H1 (cell line): Measurements from ENCODE around the gene DIABLO. TPM values are rescaled to one million over a fixed set of nuclear protein-coding genes. Genes with fewer than 3 reads are reported as not detected.

Experiments used
- CTCF ChIA-PET: fragments of 300-600 bp; sonication (Branson Sonifier 250); formaldehyde crosslinking; loops from one replicate; lab custom pipeline; 2021; ENCODE audit not compliant: partially characterized antibody; lab: Charles Lee
- POLR2A ChIA-PET: fragments of 300-600 bp; sonication (Branson Sonifier 250); formaldehyde crosslinking; loops from one replicate; lab custom pipeline; 2021; ENCODE audit warnings: inconsistent platforms; ENCODE audit not compliant: partially characterized antibody; lab: Charles Lee
- DNase-seq, 2 experiments: peaks; one replicate each; pipeline versions ENCODE4 v3.0.0 to v3.0.0-alpha.2; 2010 to 2022; ENCODE audit warnings: low spot score in 2 of 2, low read depth in 1 of 2, mixed read lengths in 1 of 2
- FAIRE-seq: peaks from 2 replicates; lab custom pipeline; 2011; peaks lifted over from hg19 to GRCh38; lab: Jason Lieb, UNC
- H2AFZ ChIP-seq: 2 replicates; pipeline ENCODE4 v1.8.1; 2012; ENCODE audit warnings: low read length, inconsistent platforms
- H2AK5ac ChIP-seq: 2 replicates; pipeline ENCODE4 v1.6.1; 2013; ENCODE audit warnings: low read depth, low read length
- H2BK120ac ChIP-seq: replicated peaks from 2 replicates; pipeline ENCODE3; 2013; ENCODE audit warnings: low read depth, low read length, inconsistent platforms
- H2BK12ac ChIP-seq: 2 replicates; pipeline ENCODE4 v1.6.1; 2013; ENCODE audit warnings: low read depth, low read length
- H2BK15ac ChIP-seq: 2 replicates; pipeline ENCODE4 v1.6.1; 2013; ENCODE audit warnings: low read length
- H2BK20ac ChIP-seq: 2 replicates; pipeline ENCODE4 v1.6.1; 2013; ENCODE audit warnings: low read length
- H2BK5ac ChIP-seq: 2 replicates; pipeline ENCODE4 v1.6.1; 2013; ENCODE audit warnings: low read depth, low read length
- H3K14ac ChIP-seq: 2 replicates; pipeline ENCODE4 v1.6.1; 2013; ENCODE audit warnings: inconsistent platforms; ENCODE audit not compliant: insufficient read length
- H3K18ac ChIP-seq: 2 replicates; pipeline ENCODE4 v1.6.1; 2013; ENCODE audit warnings: low read length; ENCODE audit errors: extremely low read depth
- H3K23ac ChIP-seq: 2 replicates; pipeline ENCODE4 v1.6.1; 2013; ENCODE audit warnings: inconsistent platforms; ENCODE audit not compliant: insufficient read length
- H3K23me2 ChIP-seq: 2 replicates; pipeline ENCODE4 v1.6.1; 2013; ENCODE audit warnings: low read depth, low read length
- H3K27ac ChIP-seq: 2 replicates; pipeline ENCODE4 v1.6.1; 2011; ENCODE audit warnings: low read depth, low read length, inconsistent platforms
- H3K27me3 ChIP-seq, 4 experiments: replicated peaks in 1 of 4; 1 replicate in 1 of 4; 2 replicates in 3 of 4; pipeline versions ENCODE4 v1.6.1 to v1.8.1; 2011 to 2013; ENCODE audit warnings: low read length in 3 of 4, mild to moderate bottlenecking in 3 of 4, inconsistent platforms in 2 of 4, mixed read lengths in 2 of 4, moderate library complexity in 1 of 4; ENCODE audit not compliant: control insufficient read depth in 3 of 4, insufficient read depth in 3 of 4; ENCODE audit errors: extremely low read depth in 1 of 4
- H3K36me3 ChIP-seq, 4 experiments: 2 replicates each; pipeline versions ENCODE4 v1.6.1 to v1.8.1; 2011 to 2013; ENCODE audit warnings: mild to moderate bottlenecking in 4 of 4, low read length in 3 of 4, moderate library complexity in 2 of 4, control low read depth in 1 of 4, inconsistent platforms in 1 of 4; ENCODE audit not compliant: insufficient read depth in 4 of 4, control insufficient read depth in 2 of 4
- H3K4ac ChIP-seq: replicated peaks from 2 replicates; pipeline ENCODE3; 2013; ENCODE audit warnings: low read length, low read depth, mixed read lengths, inconsistent platforms; ENCODE audit not compliant: insufficient read length
- H3K4me1 ChIP-seq, 4 experiments: replicated peaks in 1 of 4; 1 replicate in 1 of 4; 2 replicates in 3 of 4; pipeline versions ENCODE4 v1.6.1 to v1.8.1; 2011 to 2013; ENCODE audit warnings: low read length in 3 of 4, inconsistent platforms in 2 of 4, mixed read lengths in 1 of 4; ENCODE audit not compliant: insufficient read depth in 4 of 4, control insufficient read depth in 3 of 4
- H3K4me2 ChIP-seq, 2 experiments: 2 replicates each; pipeline versions ENCODE4 v1.6.1 to v1.8.1; 2011 to 2013; ENCODE audit warnings: low read depth in 2 of 2, low read length in 2 of 2, control low read depth in 1 of 2, inconsistent platforms in 1 of 2, mild to moderate bottlenecking in 1 of 2; ENCODE audit not compliant: insufficient read depth in 1 of 2
- H3K4me3 ChIP-seq, 4 experiments: fragments of 200-600, 300-600 bp in 1 of 4; sonication (generic), shearing (Covaris generic), sonication (Bioruptor Twin) in 1 of 4; 2 replicates each; pipeline versions ENCODE4 v1.5.1 to v1.8.1; 2011 to 2016; ENCODE audit warnings: low read length in 4 of 4, low read depth in 3 of 4, control low read depth in 2 of 4, inconsistent platforms in 2 of 4, mild to moderate bottlenecking in 2 of 4, mixed read lengths in 1 of 4, moderate library complexity in 1 of 4; ENCODE audit not compliant: insufficient read depth in 2 of 4; ENCODE audit errors: extremely low read depth in 1 of 4
- H3K56ac ChIP-seq: replicated peaks from 2 replicates; pipeline ENCODE3; 2013; ENCODE audit warnings: low read depth, mild to moderate bottlenecking, mixed read lengths, low read length, inconsistent platforms; ENCODE audit not compliant: insufficient read length
- H3K79me1 ChIP-seq: 2 replicates; pipeline ENCODE4 v1.6.1; 2013; ENCODE audit warnings: low read depth, low read length, control low read depth
- H3K79me2 ChIP-seq, 2 experiments: 2 replicates each; pipeline versions ENCODE4 v1.6.1 to v1.8.1; 2012 to 2013; ENCODE audit warnings: low read length in 2 of 2, mild to moderate bottlenecking in 2 of 2, inconsistent platforms in 1 of 2; ENCODE audit not compliant: insufficient read depth in 2 of 2, control insufficient read depth in 1 of 2
- H3K9ac ChIP-seq, 4 experiments: replicated peaks in 1 of 4; 1 replicate in 1 of 4; 2 replicates in 3 of 4; pipeline versions ENCODE4 v1.6.1 to v1.8.1; 2011 to 2013; ENCODE audit warnings: low read depth in 3 of 4, low read length in 3 of 4, control low read depth in 2 of 4, mild to moderate bottlenecking in 2 of 4, moderate library complexity in 2 of 4, inconsistent platforms in 1 of 4; ENCODE audit errors: extremely low read depth in 1 of 4
- H3K9me3 ChIP-seq, 2 experiments: 2 replicates each; pipeline versions ENCODE4 v1.6.1 to v1.8.1; 2012 to 2013; ENCODE audit warnings: mild to moderate bottlenecking in 2 of 2, moderate library complexity in 2 of 2, control low read depth in 1 of 2, inconsistent platforms in 1 of 2, low read depth in 1 of 2, low read length in 1 of 2, mixed read lengths in 1 of 2; ENCODE audit not compliant: insufficient read depth in 2 of 2
- H4K20me1 ChIP-seq, 2 experiments: replicated peaks in 1 of 2; 2 replicates each; pipeline versions ENCODE3 to v1.8.1; 2011 to 2013; ENCODE audit warnings: inconsistent platforms in 2 of 2, low read length in 2 of 2, mild to moderate bottlenecking in 1 of 2; ENCODE audit not compliant: insufficient read depth in 2 of 2, control insufficient read depth in 1 of 2
- H4K5ac ChIP-seq: 2 replicates; pipeline ENCODE4 v1.6.1; 2013; ENCODE audit warnings: low read length, low read depth, mixed read lengths, inconsistent platforms; ENCODE audit not compliant: insufficient read length
- H4K8ac ChIP-seq: 2 replicates; pipeline ENCODE4 v1.8.0; 2013; ENCODE audit warnings: mild to moderate bottlenecking, moderate library complexity, low read length, inconsistent platforms; ENCODE audit not compliant: insufficient read depth; ENCODE audit errors: extremely low read depth
- H4K91ac ChIP-seq: replicated peaks from 2 replicates; pipeline ENCODE3; 2013; ENCODE audit warnings: low read length, mixed read lengths, inconsistent platforms; ENCODE audit not compliant: insufficient read length
- CBX5 ChIP-seq: fragments of 300-800, 300-1000 bp; sonication (generic); IDR thresholded peaks from 2 replicates; pipeline ENCODE4 v1.7.1; 2016; ENCODE audit warnings: antibody characterized with exemption, low read length, low read depth
- CTBP2 ChIP-seq: IDR thresholded peaks from 2 replicates; pipeline ENCODE4 v1.7.0; 2011; ENCODE audit warnings: borderline replicate concordance, mild to moderate bottlenecking, moderate library complexity, mixed read lengths, low read length; ENCODE audit not compliant: insufficient read depth, insufficient read length
- GABPA ChIP-seq: IDR thresholded peaks from 2 replicates; pipeline ENCODE4 v1.6.1; 2011; ENCODE audit warnings: mild to moderate bottlenecking, low read length, moderate library complexity, borderline replicate concordance; ENCODE audit not compliant: insufficient read depth
- RBBP5 ChIP-seq: IDR thresholded peaks from 2 replicates; pipeline ENCODE4 v1.7.1; 2012; ENCODE audit warnings: low read depth, mild to moderate bottlenecking, inconsistent platforms, low read length, moderate library complexity, borderline replicate concordance
- SAP30 ChIP-seq: fragments of 300-600 bp; sonication (generic); IDR thresholded peaks from 2 replicates; pipeline ENCODE4 v1.7.1; 2012; ENCODE audit warnings: low read length, moderate library complexity, mild to moderate bottlenecking, inconsistent platforms; ENCODE audit not compliant: insufficient read depth, insufficient replicate concordance
- SRF ChIP-seq: IDR thresholded peaks from 2 replicates; pipeline ENCODE4 v1.6.1; 2011; ENCODE audit warnings: mild to moderate bottlenecking, low read depth, low read length, moderate library complexity
- SUZ12 ChIP-seq: fragments of 200-600 bp; sonication (generic); IDR thresholded peaks from 2 replicates; pipeline ENCODE4 v1.6.1; 2012; ENCODE audit warnings: mild to moderate bottlenecking, inconsistent platforms, low read length, moderate library complexity, mixed read lengths
- TEAD4 ChIP-seq: IDR thresholded peaks from 2 replicates; pipeline ENCODE4 v1.6.1; 2012; ENCODE audit warnings: low read depth, low read length, inconsistent platforms, mixed read lengths
- ZNF274 ChIP-seq: IDR thresholded peaks from 2 replicates; pipeline ENCODE4 v1.7.0; 2012; ENCODE audit warnings: low read length, borderline replicate concordance; ENCODE audit errors: extremely low read depth
- WGBS, 2 experiments: shearing (Covaris generic) in 1 of 2; methylation state at CpG; one replicate each; pipeline versions ENCODE4 v1.1.6 to v1.1.7; 2013 to 2015; ENCODE audit warnings: low lambda C conversion rate in 2 of 2, mixed read lengths in 2 of 2, inconsistent platforms in 1 of 2, low coverage in 1 of 2, missing lambda C conversion rate in 1 of 2; ENCODE audit not compliant: insufficient replicate concordance in 2 of 2, insufficient coverage in 1 of 2, insufficient read length in 1 of 2; ENCODE audit errors: extremely low coverage in 1 of 2, missing lambda C conversion rate in 1 of 2; 5-methylcytosine and 5-hydroxymethylcytosine counted together
- polyA plus RNA-seq, 7 experiments: library from polyadenylated mRNA; depleted of rRNA in 3 of 7; stranded (reverse) in 5 of 7; unstranded in 2 of 7; fragments of >200 nt in 5 of 7; fragments of 200-250 nt in 2 of 7; gene quantifications; 1 replicate in 5 of 7; 2 replicates in 1 of 7; 4 replicates in 1 of 7; pipeline versions ENCODE4 v1.2.1 to v1.2.3, GENCODE V29; 2011 to 2013; ENCODE audit warnings: missing spikeins in 2 of 7, mixed read lengths in 2 of 7
- total RNA-seq: library from RNA; stranded (reverse); fragmentation: NEBNext Ultra II Directional; extraction: Animal tissue kit (Norgen Biotek cat#: 25700); gene quantifications from 2 replicates; pipeline ENCODE4 v1.2.1, GENCODE V29; 2021

The DIABLO gene
- total and polyA plus RNA-seq, 2 of the 8 experiments (the other 6 are each of a cell fraction or from before 2014, with no cell fraction given): 65.2 to 68.3 TPM

GRCh38 chr12:122185079-122185478 lies 40.8 kb downstream of the DIABLO start:
- no peak overlapping the region for H3K27ac ChIP-seq
- peaks cover 0 to 6% (median 2%) of the 10 kb centered on the region in 4 experiments; a peak in 5 of 7 replicates for H3K27me3 ChIP-seq
- no peak overlapping the region for H4K5ac ChIP-seq
- no peak overlapping the region for H2AFZ ChIP-seq
- ChIA-PET CTCF (interaction anchor here (1.1 kb wide), 1 partner anchor 22 kb away, joined by 3 read pairs; no protein-coding TSS in a partner anchor), POLR2A (no interaction called here)
- H2BK15ac ChIP-seq: no peak overlapping the region
- DNase-seq: no peak
- H3K23ac ChIP-seq: no peak overlapping the region
- H3K36me3 ChIP-seq: no peaks in the 10 kb centered on the region
- H3K14ac ChIP-seq: no peak overlapping the region
- no peak overlapping the region for H3K4me2 ChIP-seq
- no peaks in the 10 kb centered on the region for H3K9me3 ChIP-seq
- H2AK5ac ChIP-seq: no peak overlapping the region
- no peak overlapping the region for H3K4me3 ChIP-seq
- H3K56ac ChIP-seq: no peak overlapping the region
- no peak overlapping the region for H4K91ac ChIP-seq
- no peak overlapping the region for H3K9ac ChIP-seq
- FAIRE-seq: no peak
- no peak overlapping the region for H3K4ac ChIP-seq
- no peak overlapping the region for H3K18ac ChIP-seq
- no peaks in the 10 kb centered on the region for H3K79me2 ChIP-seq
- H2BK5ac ChIP-seq: no peak overlapping the region
- no peak overlapping the region for H4K8ac ChIP-seq
- TF ChIP-seq RBBP5 (no peak), CBX5 (no peak), GABPA (no peak), CTBP2 (no peak), TEAD4 (no peak), SUZ12 (no peak), SRF (no peak), SAP30 (no peak), ZNF274 (no peak)
- TF ChIP-seq, all 59 proteins: peak for 0
- H3K79me1 ChIP-seq: no peaks in the 10 kb centered on the region
- H2BK20ac ChIP-seq: no peak overlapping the region
- no peak overlapping the region for H2BK12ac ChIP-seq
- H3K23me2 ChIP-seq: peaks cover 4% of the 10 kb centered on the region; the same call in 1 of the 2 replicates
- 87% methylated on average over 7 of the region's 7 CpGs; no CpG with 5 or more reads in 1 of the 2 experiments for WGBS, 2 experiments
- no peak overlapping the region for H2BK120ac ChIP-seq
- H4K20me1 ChIP-seq: no peaks in the 10 kb centered on the region
- peaks cover 0 to 4% (median 2%) of the 10 kb centered on the region in 4 experiments; a peak in 3 of 7 replicates for H3K4me1 ChIP-seq
